A549 (cell line): Measurements from ENCODE around the gene NRN1.

Source experiments
- POLR2A ChIP-seq: IDR thresholded peaks from 2 replicates; pipeline ENCODE4 v1.6.1; 2012; ENCODE audit warnings: mild to moderate bottlenecking, low read length
- RCOR1 ChIP-seq: fragments of 150-350 bp; IDR thresholded peaks from 2 replicates; pipeline ENCODE4 v1.6.1; 2014; ENCODE audit warnings: antibody characterized with exemption, low read length, low read depth
- SMC3 ChIP-seq: fragments of >200 bp; sonication (Bioruptor Twin); formaldehyde crosslinking; IDR thresholded peaks from 3 replicates; pipeline ENCODE4 v1.6.1; 2018; ENCODE audit warnings: inconsistent platforms
- TP53 ChIP-seq: fragments of 250-450 bp; sonication (Bioruptor Pico); IDR thresholded peaks from 2 replicates; pipeline ENCODE4 v1.5.0; 2021; ENCODE audit warnings: mild to moderate bottlenecking, moderate library complexity
- USF2 ChIP-seq: fragments of 450-650 bp; IDR thresholded peaks from 2 replicates; pipeline ENCODE4 v1.6.1; 2014; ENCODE audit warnings: antibody characterized with exemption
- TF ChIP-seq, protein P1 (sequence below): fragments of >200 bp; sonication (Bioruptor Twin); formaldehyde crosslinking; IDR thresholded peaks from 3 replicates; pipeline ENCODE4 v1.5.1; 2016

DNA sequence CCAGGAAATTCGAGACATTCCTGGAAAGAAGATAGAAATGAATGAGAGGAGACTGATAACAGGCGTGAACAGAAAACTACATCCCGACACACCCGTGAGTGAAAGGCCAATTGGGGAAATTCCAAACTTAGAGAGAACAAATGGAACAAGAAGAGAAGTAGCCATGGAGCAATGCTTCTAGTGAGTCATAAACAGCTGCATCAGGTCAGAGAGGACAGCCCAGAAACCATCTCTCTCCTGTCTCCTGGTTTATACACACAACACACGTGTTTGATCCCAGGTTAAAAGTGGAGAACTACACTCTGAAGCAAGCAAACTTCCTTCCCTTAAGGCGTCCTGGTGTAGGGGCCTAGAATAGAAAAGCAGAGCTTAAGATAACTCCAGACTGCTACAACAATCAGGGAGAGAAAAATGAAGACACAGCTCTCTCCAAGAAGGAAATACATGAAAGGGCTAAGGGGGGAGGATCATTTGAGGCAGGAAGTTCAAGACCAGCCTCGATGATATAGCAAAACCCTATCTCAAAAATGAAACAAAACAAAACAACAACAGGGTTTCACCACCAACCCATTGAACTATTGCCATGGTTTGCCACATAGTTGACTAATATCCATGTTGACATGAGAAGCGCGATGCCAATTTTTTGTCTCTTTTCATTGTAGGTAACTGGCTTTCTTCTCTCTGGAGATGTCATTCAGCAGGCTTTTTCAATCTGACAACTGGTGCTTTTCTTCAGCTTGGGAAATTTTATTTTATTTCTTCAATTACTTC lies 26.9 kb downstream of the NRN1 start:
- TF ChIP-seq, protein P1, sequence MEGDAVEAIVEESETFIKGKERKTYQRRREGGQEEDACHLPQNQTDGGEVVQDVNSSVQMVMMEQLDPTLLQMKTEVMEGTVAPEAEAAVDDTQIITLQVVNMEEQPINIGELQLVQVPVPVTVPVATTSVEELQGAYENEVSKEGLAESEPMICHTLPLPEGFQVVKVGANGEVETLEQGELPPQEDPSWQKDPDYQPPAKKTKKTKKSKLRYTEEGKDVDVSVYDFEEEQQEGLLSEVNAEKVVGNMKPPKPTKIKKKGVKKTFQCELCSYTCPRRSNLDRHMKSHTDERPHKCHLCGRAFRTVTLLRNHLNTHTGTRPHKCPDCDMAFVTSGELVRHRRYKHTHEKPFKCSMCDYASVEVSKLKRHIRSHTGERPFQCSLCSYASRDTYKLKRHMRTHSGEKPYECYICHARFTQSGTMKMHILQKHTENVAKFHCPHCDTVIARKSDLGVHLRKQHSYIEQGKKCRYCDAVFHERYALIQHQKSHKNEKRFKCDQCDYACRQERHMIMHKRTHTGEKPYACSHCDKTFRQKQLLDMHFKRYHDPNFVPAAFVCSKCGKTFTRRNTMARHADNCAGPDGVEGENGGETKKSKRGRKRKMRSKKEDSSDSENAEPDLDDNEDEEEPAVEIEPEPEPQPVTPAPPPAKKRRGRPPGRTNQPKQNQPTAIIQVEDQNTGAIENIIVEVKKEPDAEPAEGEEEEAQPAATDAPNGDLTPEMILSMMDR = no peak
- TF ChIP-seq USF2 (no peak), TP53 (CRISPR knock-in tag) (no peak), POLR2A (no peak), RCOR1 (no peak), SMC3 (no peak)
